ENCODE results near the gene KCNH1. TPM values are rescaled to one million over a fixed set of nuclear protein-coding genes. Genes with fewer than 3 reads are reported as not detected.
"Not testable (repeated sequence)": the region's sequence is repeated elsewhere in the genome, so short reads cannot be mapped to it uniquely, and the experiment has no call there.

The KCNH1 gene
- total RNA-seq, 1 donor from 2014 or later: under 0.01 TPM

DNA sequence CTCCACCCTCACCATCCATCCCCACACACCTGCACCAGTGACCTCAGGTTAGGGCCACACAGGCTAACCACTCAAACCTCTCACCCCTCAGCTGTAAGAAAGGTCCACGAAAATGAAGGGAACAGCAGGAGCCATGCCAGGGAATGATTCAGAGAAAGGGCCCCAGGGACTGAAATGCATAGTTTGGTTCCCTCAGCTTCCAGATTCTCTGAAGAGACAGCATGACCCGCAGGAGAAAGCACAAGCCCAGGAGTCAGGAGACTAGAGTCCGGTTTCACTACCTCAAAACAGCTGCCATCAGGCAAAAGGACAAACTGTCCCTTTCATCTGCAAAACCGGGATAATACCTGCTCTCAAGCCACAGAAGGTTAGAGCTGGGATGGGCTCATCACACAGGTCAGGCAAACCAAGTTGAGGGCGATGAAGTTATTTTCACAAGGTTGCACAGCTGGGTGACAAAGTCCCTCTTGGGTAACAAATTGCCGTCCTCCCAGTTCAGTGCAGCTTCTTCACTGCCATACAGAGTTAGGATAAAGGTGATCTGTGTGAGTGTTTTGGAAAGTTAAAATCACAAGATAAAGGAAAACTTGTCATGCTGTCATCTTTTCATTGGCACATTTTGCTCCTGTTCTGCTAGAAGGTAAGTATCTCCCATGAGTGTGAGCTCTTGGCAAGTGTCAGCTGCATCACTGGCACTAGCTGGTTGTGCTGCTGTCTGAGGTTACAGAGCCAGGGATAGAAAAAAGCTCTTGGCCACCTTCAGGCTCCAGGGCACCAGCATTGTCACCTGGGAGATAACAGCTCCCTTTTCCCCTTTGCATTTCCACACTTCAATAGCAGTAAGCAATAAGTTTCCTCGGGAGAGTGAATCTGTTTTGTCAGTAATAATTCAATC, 120.4 kb downstream of the KCNH1 start:
- FAIRE-seq (peak; percentile 97), DNase-seq (ENCODE audit: low read depth) (no peak)
- Histone ChIP-seq H3K27me3 (ENCODE audit: control insufficient read depth, insufficient read depth, low read length) (no peaks in the 10 kb centered on the region), H3K36me3 (ENCODE audit: control insufficient read depth, insufficient read depth, low read length) (no peaks in the 10 kb centered on the region), H3K4me3 (ENCODE audit: low read depth, low read length) (no peak overlapping the region)
- TF ChIP-seq, protein P1, sequence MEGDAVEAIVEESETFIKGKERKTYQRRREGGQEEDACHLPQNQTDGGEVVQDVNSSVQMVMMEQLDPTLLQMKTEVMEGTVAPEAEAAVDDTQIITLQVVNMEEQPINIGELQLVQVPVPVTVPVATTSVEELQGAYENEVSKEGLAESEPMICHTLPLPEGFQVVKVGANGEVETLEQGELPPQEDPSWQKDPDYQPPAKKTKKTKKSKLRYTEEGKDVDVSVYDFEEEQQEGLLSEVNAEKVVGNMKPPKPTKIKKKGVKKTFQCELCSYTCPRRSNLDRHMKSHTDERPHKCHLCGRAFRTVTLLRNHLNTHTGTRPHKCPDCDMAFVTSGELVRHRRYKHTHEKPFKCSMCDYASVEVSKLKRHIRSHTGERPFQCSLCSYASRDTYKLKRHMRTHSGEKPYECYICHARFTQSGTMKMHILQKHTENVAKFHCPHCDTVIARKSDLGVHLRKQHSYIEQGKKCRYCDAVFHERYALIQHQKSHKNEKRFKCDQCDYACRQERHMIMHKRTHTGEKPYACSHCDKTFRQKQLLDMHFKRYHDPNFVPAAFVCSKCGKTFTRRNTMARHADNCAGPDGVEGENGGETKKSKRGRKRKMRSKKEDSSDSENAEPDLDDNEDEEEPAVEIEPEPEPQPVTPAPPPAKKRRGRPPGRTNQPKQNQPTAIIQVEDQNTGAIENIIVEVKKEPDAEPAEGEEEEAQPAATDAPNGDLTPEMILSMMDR (IDR thresholded peaks at IDR 0.05; ENCODE audit: insufficient read depth, low read length, severe bottlenecking): no peak

DNA sequence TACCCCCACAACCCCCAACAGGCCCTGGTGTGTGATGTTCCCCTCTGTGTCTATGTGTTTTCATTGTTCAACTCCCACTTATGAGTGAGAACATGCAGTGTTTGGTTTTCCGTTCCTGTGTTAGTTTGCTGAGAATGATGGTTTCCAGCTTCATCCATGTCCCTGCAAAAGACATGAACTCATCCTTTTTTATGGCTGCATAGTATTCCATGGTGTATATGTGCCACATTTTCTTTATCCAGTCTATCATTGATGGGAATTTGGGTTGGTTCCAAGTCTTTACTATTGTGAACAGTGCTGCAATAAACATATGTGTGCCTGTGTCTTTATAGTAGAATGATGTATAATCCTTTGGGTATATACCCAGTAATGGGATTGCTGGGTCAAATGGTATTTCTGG, 122.8 kb downstream of the KCNH1 start:
- H3K36me3 ChIP-seq (ENCODE audit: control insufficient read depth, insufficient read depth, low read length); DNase-seq (ENCODE audit: low read depth); H3K27me3 ChIP-seq (ENCODE audit: control insufficient read depth, insufficient read depth, low read length); FAIRE-seq; H3K4me3 ChIP-seq (ENCODE audit: low read depth, low read length): not testable (repeated sequence)

DNA sequence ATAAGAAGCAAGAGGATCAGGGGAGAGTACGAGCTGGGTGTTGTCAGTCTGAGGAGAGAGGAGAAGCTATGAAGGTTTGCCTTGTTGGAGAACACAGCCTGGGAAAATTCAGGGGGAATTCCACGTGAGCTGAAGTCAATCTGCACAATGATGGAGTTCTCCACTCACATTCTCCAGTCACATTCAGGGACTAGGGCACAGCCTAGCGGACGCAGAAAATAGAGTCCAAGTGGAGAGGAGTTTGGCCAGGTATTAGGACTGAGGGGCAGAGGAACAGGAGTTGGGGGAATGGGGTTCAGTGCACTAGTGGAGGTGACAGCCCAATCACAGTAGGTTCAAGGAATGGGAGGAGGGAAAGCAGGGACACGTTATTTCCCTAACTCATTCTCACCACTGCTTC, 124.0 kb downstream of the KCNH1 start:
- no peaks in the 10 kb centered on the region for H3K27me3 ChIP-seq (ENCODE audit: control insufficient read depth, insufficient read depth, low read length)
- FAIRE-seq (no peak), DNase-seq (ENCODE audit: low read depth) (no peak)
- H3K4me3 ChIP-seq (ENCODE audit: low read depth, low read length): no peak overlapping the region
- H3K36me3 ChIP-seq (ENCODE audit: control insufficient read depth, insufficient read depth, low read length): no peaks in the 10 kb centered on the region
- TF ChIP-seq, protein P1 (IDR thresholded peaks at IDR 0.05; ENCODE audit: insufficient read depth, low read length, severe bottlenecking): no peak

DNA sequence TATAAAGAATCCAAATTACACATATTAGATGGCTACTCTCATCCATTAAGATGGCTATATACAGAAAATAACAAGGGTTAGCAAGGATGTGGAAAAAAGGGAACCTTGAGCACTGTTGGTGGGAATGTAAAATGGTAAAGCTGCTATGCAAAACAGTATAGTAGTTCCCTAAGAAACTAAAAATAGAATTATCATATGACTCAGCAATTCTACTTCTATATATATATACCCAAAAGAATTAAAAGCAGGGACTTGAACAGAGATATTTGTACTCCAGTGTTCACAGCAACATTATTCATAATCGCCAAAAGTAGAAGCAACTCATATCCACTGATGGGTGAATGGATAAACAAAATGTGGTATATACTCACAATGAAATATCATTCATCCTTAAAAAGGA, 126.1 kb downstream of the KCNH1 start:
- no peak overlapping the region for H3K4me3 ChIP-seq (ENCODE audit: low read depth, low read length)
- DNase-seq (ENCODE audit: low read depth): no peak
- H3K36me3 ChIP-seq (ENCODE audit: control insufficient read depth, insufficient read depth, low read length): no peaks in the 10 kb centered on the region
- no peak for FAIRE-seq
- H3K27me3 ChIP-seq (ENCODE audit: control insufficient read depth, insufficient read depth, low read length): no peaks in the 10 kb centered on the region
- TF ChIP-seq, protein P1 (IDR thresholded peaks at IDR 0.05; ENCODE audit: insufficient read depth, low read length, severe bottlenecking): no peak

DNA sequence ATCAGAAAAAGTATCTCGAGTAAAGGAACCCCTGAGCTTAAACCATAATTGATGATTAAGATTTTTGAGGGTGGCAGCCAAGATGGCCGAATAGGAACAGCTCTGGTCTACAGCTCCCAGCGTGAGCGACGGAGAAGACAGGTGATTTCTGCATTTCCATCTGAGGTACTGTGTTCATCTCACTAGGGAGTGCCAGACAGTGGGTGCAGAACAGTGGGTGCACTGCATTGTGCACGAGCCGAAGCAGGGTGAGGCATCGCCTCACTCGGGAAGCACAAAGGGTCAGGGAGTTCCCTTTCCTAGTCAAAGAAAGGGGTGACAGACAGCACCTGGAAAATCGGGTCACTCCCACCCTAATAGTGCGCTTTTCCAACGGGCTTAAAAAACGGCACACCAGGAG, 138.0 kb downstream of the KCNH1 start:
- H3K4me3 ChIP-seq (ENCODE audit: low read depth, low read length); H3K27me3 ChIP-seq (ENCODE audit: control insufficient read depth, insufficient read depth, low read length); H3K36me3 ChIP-seq (ENCODE audit: control insufficient read depth, insufficient read depth, low read length); DNase-seq (ENCODE audit: low read depth); FAIRE-seq: not testable (repeated sequence)

DNA sequence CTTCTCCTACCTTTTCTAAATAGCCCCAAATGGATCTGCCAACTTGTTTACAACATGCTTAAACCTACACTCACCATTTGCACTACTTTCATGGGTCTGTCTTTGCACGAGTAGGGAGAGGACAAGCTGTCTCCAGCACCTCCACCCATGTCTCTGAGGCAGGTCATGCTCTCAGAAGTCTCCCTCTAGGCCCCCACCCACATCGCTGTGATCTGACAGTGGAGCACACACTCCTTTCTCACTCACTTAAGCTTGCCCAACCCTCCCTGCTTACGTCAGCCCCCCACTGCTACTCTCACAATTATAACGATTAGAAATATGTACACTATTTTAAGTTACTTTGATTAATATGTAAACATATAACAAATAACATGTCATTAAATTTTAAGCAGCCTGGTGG, 141.1 kb downstream of the KCNH1 start:
- DNase-seq (ENCODE audit: low read depth) (no peak), FAIRE-seq (no peak)
- no peaks in the 10 kb centered on the region for H3K36me3 ChIP-seq (ENCODE audit: control insufficient read depth, insufficient read depth, low read length)
- no peak overlapping the region for H3K4me3 ChIP-seq (ENCODE audit: low read depth, low read length)
- TF ChIP-seq, protein P1 (IDR thresholded peaks at IDR 0.05; ENCODE audit: insufficient read depth, low read length, severe bottlenecking): no peak
- H3K27me3 ChIP-seq (ENCODE audit: control insufficient read depth, insufficient read depth, low read length): no peaks in the 10 kb centered on the region

DNA sequence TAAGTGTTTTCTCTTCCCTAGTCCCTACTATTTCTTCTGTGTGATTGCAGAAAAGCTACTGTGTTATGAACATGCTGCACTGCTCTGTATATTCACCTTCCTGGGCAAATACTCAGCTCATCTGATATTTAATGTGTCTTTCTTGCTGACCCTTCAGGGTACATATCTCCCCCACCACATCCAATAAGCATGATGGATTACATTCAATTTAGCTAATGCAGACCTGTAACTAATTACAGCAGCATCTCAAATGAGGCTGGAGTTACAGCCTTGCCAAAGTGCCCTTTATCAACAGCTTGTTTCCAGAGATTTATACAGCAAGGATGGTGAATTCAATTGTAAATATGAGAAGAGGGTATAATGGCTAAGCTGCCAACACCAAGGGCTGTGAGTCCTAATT, 144.0 kb downstream of the KCNH1 start:
- Histone ChIP-seq H3K4me3 (ENCODE audit: low read depth, low read length) (no peak overlapping the region), H3K27me3 (ENCODE audit: control insufficient read depth, insufficient read depth, low read length) (no peaks in the 10 kb centered on the region), H3K36me3 (ENCODE audit: control insufficient read depth, insufficient read depth, low read length) (no peaks in the 10 kb centered on the region)
- TF ChIP-seq, protein P1 (IDR thresholded peaks at IDR 0.05; ENCODE audit: insufficient read depth, low read length, severe bottlenecking): no peak
- no peak for DNase-seq (ENCODE audit: low read depth)
- FAIRE-seq: no peak
